GM10248 (cell line): ENCODE measurements around the gene CPD.
"Not testable (repeated sequence)": the region's sequence is repeated elsewhere in the genome, so short reads cannot be mapped to it uniquely, and the experiment has no call there.

Experiments
- CTCF ChIA-PET: fragments of 300-600 bp; sonication (Branson Sonifier 250); formaldehyde crosslinking; extraction: SDS; loops from one replicate; lab custom pipeline; 2021; ENCODE audit warnings: antibody characterized with exemption; lab: Yijun Ruan, JAX
- POLR2A ChIA-PET: fragments of 350-650 bp; sonication (Branson Sonifier 250); formaldehyde crosslinking; extraction: SDS; loops from one replicate; lab custom pipeline; 2020; ENCODE audit warnings: antibody characterized with exemption; lab: Yijun Ruan, JAX
- DNase-seq: peaks from one replicate; pipeline ENCODE4 v3.0.0; 2012; ENCODE audit errors: extremely low spot score
- CTCF ChIP-seq: IDR thresholded peaks from 2 replicates; pipeline ENCODE4 v1.5.1; 2012; ENCODE audit warnings: mild to moderate bottlenecking, low read depth; ENCODE audit errors: extremely low read depth, missing control alignments, control extremely low read depth

Gene CPD

GRCh38 chr17:30458371-30458770, 79.6 kb downstream of the CPD start:
- ChIA-PET CTCF (no interaction called here), POLR2A (no interaction called here)
- no peak for DNase-seq
- TF ChIP-seq CTCF: no peak

- POLR2A ChIA-PET: not testable (repeated sequence)
Observed at GRCh38 chr17:30458797-30459413, 80.2 kb downstream of the CPD start.

GRCh38 chr17:30468465-30468864, 89.7 kb downstream of the CPD start:
- ChIA-PET POLR2A (no interaction called here), CTCF (interaction anchor here (4.4 kb wide), 1 partner anchor 9 kb away, joined by 41 read pairs; the partner anchor contains the start of gene GOSR1)
- TF ChIP-seq CTCF: no peak
- DNase-seq: no peak

More at GRCh38 chr17:30458797-30459413, 80.2 kb downstream of the CPD start:
- CTCF ChIA-PET, DNase-seq: not testable (repeated sequence)

- no peak for TF ChIP-seq CTCF
- ChIA-PET CTCF (interaction anchor here (1.6 kb wide), 1 partner anchor 10 kb away, joined by 4 read pairs; no protein-coding TSS in a partner anchor), POLR2A (no interaction called here)
- DNase-seq: no peak
Observed at GRCh38 chr17:30472238-30472890, 93.6 kb downstream of the CPD start.

GRCh38 chr17:30475206-30475605, 96.5 kb downstream of the CPD start:
- ChIA-PET POLR2A (no interaction called here), CTCF (interaction anchor here (0.7 to 3.9 kb wide), 4 partner anchors 8 to 244 kb away, joined by 3 to 41 read pairs (median 10); no protein-coding TSS in a partner anchor)
- TF ChIP-seq CTCF: no peak
- DNase-seq: no peak

GRCh38 chr17:30476726-30477082, 98.0 kb downstream of the CPD start:
- ChIA-PET CTCF (interaction anchor here (0.6 to 3.9 kb wide), 36 partner anchors 9 to 372 kb away, joined by 3 to 41 read pairs (median 4); partner anchors contain the start of gene CRLF3), POLR2A (no interaction called here)
- DNase-seq: no peak
- TF ChIP-seq CTCF: no peak
